Keratinocyte (primary cell): Measurements from ENCODE around the gene IL1RL2. TPM values are rescaled to one million over a fixed set of nuclear protein-coding genes. Genes with fewer than 3 reads are reported as not detected.

Experiments
- DNase-seq: peaks from one replicate; pipeline ENCODE4 v3.0.0-alpha.2; 2011; ENCODE audit warnings: low read depth, missing footprints, low spot score
- FAIRE-seq: peaks from 2 replicates; lab custom pipeline; 2011; peaks lifted over from hg19 to GRCh38; lab: Jason Lieb, UNC
- H2AFZ ChIP-seq: 2 replicates; pipeline ENCODE4 v1.6.0; 2012; ENCODE audit warnings: low read length, control low read depth, inconsistent platforms; ENCODE audit not compliant: control insufficient read depth
- H3K27ac ChIP-seq: 2 replicates; pipeline ENCODE4 v1.5.1; 2011; ENCODE audit warnings: low read length; ENCODE audit not compliant: control insufficient read depth, insufficient read depth
- H3K27me3 ChIP-seq: 3 replicates; pipeline ENCODE4 v1.6.0; 2011; ENCODE audit warnings: low read length; ENCODE audit not compliant: control insufficient read depth, insufficient read depth; ENCODE audit errors: extremely low read depth
- H3K36me3 ChIP-seq, 2 experiments: 2 replicates in 1 of 2; 3 replicates in 1 of 2; pipeline ENCODE4 v1.5.1; 2011; ENCODE audit warnings: low read length in 2 of 2, mild to moderate bottlenecking in 1 of 2; ENCODE audit not compliant: control insufficient read depth in 2 of 2, insufficient read depth in 2 of 2; ENCODE audit errors: extremely low read depth in 1 of 2
- H3K4me1 ChIP-seq: 3 replicates; pipeline ENCODE4 v1.5.1; 2011; ENCODE audit warnings: low read length; ENCODE audit not compliant: control insufficient read depth, insufficient read depth; ENCODE audit errors: extremely low read depth
- H3K4me2 ChIP-seq: 3 replicates; pipeline ENCODE4 v1.6.0; 2011; ENCODE audit warnings: low read depth, low read length; ENCODE audit not compliant: control insufficient read depth, insufficient read depth; ENCODE audit errors: extremely low read depth
- H3K4me3 ChIP-seq, 3 experiments: fragments of 200-600 bp in 1 of 3; sonication (generic) in 1 of 3; 2 replicates in 2 of 3; 3 replicates in 1 of 3; pipeline ENCODE4 v1.5.1; 2011 to 2016; ENCODE audit warnings: low read length in 3 of 3, mild to moderate bottlenecking in 3 of 3, control low read depth in 2 of 3, inconsistent platforms in 1 of 3, low read depth in 1 of 3, mixed read lengths in 1 of 3, mixed run types in 1 of 3, moderate library complexity in 1 of 3; ENCODE audit not compliant: control insufficient read depth in 2 of 3, insufficient read depth in 2 of 3; ENCODE audit errors: extremely low read depth in 1 of 3
- H3K79me2 ChIP-seq: 2 replicates; pipeline ENCODE4 v1.6.0; 2012; ENCODE audit warnings: low read length; ENCODE audit not compliant: control insufficient read depth, insufficient read depth
- H3K9ac ChIP-seq: 3 replicates; pipeline ENCODE4 v1.6.0; 2011; ENCODE audit warnings: low read length; ENCODE audit not compliant: control insufficient read depth, insufficient read depth; ENCODE audit errors: extremely low read depth
- H3K9me1 ChIP-seq: 3 replicates; pipeline ENCODE4 v1.6.0; 2011; ENCODE audit warnings: low read length; ENCODE audit not compliant: control insufficient read depth, insufficient read depth; ENCODE audit errors: extremely low read depth
- H3K9me3 ChIP-seq: 2 replicates; pipeline ENCODE4 v1.5.1; 2012; ENCODE audit warnings: low read depth, low read length; ENCODE audit not compliant: control insufficient read depth
- H4K20me1 ChIP-seq: 3 replicates; pipeline ENCODE4 v1.6.0; 2011; ENCODE audit warnings: low read length; ENCODE audit not compliant: control insufficient read depth, insufficient read depth; ENCODE audit errors: extremely low read depth
- EZH2 ChIP-seq: IDR thresholded peaks from one replicate; pipeline ENCODE4 v1.6.1; 2012; ENCODE audit warnings: inconsistent platforms, mild to moderate bottlenecking, low read length, moderate library complexity
- dilution Hi-C: fragments of 300-500 bp; cut with MboI; formaldehyde crosslinking; loops from one replicate; pipeline ENCODE4 v1.7.0; 2020; ENCODE audit warnings: low sequenced_read_pairs; ENCODE audit not compliant: extremely low pct_ligation_motif_present
- polyA plus RNA-seq, 5 experiments: library from polyadenylated mRNA; depleted of rRNA in 3 of 5; stranded (reverse) in 3 of 5; stranded (forward) in 1 of 5; unstranded in 1 of 5; fragments of >200 nt; gene quantifications; 1 replicate in 1 of 5; 2 replicates in 3 of 5; 3 replicates in 1 of 5; pipeline versions ENCODE4 v1.2.1 to v1.2.3, GENCODE V29; 2011 to 2012; ENCODE audit warnings: missing spikeins in 2 of 5, low read depth in 1 of 5, low replicate concordance in 1 of 5
- TF ChIP-seq, protein P1 (sequence below), 3 experiments: IDR thresholded peaks in 1 of 3; conservative IDR thresholded peaks in 1 of 3; optimal IDR thresholded peaks in 1 of 3; 2 replicates in 2 of 3; 3 replicates in 1 of 3; pipeline versions ENCODE3 to v1.5.1; 2011; ENCODE audit warnings: low read length in 3 of 3, mild to moderate bottlenecking in 3 of 3, moderate library complexity in 2 of 3, control low read depth in 1 of 3, inconsistent platforms in 1 of 3; ENCODE audit not compliant: insufficient read depth in 2 of 3; ENCODE audit errors: extremely low read depth in 1 of 3

The IL1RL2 gene
- polyA plus RNA-seq, 1 donor (not counting 4 experiments of a cell fraction or from before 2014, with no cell fraction given) = 1.5 TPM

DNA sequence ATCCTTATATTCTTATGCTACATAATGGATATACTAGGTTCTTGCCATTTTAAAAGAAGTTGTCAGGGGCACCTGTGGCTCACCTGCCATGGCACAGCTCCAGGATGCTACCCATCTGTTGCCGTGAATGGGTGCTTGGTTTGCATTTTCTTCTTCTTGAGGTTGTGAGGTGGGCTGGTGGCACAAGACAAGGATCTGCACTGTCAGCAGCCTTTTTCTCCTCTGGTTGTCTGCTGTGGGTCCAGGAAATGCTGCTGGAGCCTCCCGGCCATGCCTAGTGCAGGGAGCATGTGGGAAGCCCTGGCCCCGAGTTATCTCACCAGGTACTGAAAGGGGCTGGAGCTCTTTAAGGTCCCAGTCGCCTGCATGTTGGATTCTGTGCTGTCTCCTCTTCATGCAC is 41.7 kb upstream of the IL1RL2 start:
- H3K36me3 ChIP-seq = no peaks in the 10 kb centered on the region
- H3K4me1 ChIP-seq = peaks cover 3% of the 10 kb centered on the region
- DNase-seq = no peak
- H3K27ac ChIP-seq = no peak overlapping the region
- H3K9ac ChIP-seq = no peak overlapping the region
- no peak overlapping the region for H2AFZ ChIP-seq
- FAIRE-seq = no peak
- H3K4me2 ChIP-seq = no peak overlapping the region
- TF ChIP-seq, protein P1, sequence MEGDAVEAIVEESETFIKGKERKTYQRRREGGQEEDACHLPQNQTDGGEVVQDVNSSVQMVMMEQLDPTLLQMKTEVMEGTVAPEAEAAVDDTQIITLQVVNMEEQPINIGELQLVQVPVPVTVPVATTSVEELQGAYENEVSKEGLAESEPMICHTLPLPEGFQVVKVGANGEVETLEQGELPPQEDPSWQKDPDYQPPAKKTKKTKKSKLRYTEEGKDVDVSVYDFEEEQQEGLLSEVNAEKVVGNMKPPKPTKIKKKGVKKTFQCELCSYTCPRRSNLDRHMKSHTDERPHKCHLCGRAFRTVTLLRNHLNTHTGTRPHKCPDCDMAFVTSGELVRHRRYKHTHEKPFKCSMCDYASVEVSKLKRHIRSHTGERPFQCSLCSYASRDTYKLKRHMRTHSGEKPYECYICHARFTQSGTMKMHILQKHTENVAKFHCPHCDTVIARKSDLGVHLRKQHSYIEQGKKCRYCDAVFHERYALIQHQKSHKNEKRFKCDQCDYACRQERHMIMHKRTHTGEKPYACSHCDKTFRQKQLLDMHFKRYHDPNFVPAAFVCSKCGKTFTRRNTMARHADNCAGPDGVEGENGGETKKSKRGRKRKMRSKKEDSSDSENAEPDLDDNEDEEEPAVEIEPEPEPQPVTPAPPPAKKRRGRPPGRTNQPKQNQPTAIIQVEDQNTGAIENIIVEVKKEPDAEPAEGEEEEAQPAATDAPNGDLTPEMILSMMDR (optimal IDR thresholded peaks at IDR 0.05 in 1 of 3, IDR thresholded peaks at IDR 0.05 in 1 of 3, conservative IDR thresholded peaks at IDR 0.05 in 1 of 3; ENCODE audit: extremely low read depth in 1 of 3, insufficient read depth in 2 of 3, low read length in 3 of 3) = no peak
- no peak for TF ChIP-seq EZH2
- dilution Hi-C loops = no loop called here
- no peaks in the 10 kb centered on the region for H3K79me2 ChIP-seq
- H3K4me3 ChIP-seq = no peak overlapping the region
- no peaks in the 10 kb centered on the region for H4K20me1 ChIP-seq
- H3K9me3 ChIP-seq = peaks cover 21% of the 10 kb centered on the region
- no peaks in the 10 kb centered on the region for H3K27me3 ChIP-seq
- no peaks in the 10 kb centered on the region for H3K9me1 ChIP-seq

DNA sequence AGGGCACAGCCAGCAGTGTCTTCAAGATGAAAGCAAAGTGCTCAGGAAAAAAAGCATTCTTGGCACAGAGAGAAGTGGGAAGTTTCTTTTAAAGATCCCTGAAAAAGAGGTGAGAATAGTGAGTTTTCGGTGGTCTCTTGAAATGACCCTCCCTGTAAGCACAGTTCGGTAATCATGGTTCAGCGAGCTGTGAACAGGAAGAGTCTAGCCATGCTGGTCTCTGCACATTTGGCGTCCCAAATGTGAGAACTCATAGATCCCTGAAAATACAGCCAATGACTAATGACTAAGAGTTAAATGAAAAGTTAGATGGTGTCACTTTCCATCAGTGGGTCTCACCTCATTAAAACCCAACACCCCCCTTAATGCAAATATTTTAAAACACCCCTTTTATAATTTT is 40.9 kb upstream of the IL1RL2 start:
- no peak overlapping the region for H3K27ac ChIP-seq
- H3K9me3 ChIP-seq = peaks cover 21% of the 10 kb centered on the region
- DNase-seq (no peak), FAIRE-seq (no peak)
- H3K9me1 ChIP-seq = no peaks in the 10 kb centered on the region
- TF ChIP-seq, protein P1 (optimal IDR thresholded peaks at IDR 0.05 in 1 of 3, IDR thresholded peaks at IDR 0.05 in 1 of 3, conservative IDR thresholded peaks at IDR 0.05 in 1 of 3; ENCODE audit: extremely low read depth in 1 of 3, insufficient read depth in 2 of 3, low read length in 3 of 3) = no peak
- no peak for TF ChIP-seq EZH2
- no peaks in the 10 kb centered on the region for H3K27me3 ChIP-seq
- H3K4me2 ChIP-seq = no peak overlapping the region
- H3K4me1 ChIP-seq = peaks cover 3% of the 10 kb centered on the region
- dilution Hi-C loops = no loop called here
- H3K9ac ChIP-seq = no peak overlapping the region
- H3K36me3 ChIP-seq = no peaks in the 10 kb centered on the region
- H3K79me2 ChIP-seq = no peaks in the 10 kb centered on the region
- no peak overlapping the region for H3K4me3 ChIP-seq
- no peaks in the 10 kb centered on the region for H4K20me1 ChIP-seq
- H2AFZ ChIP-seq = no peak overlapping the region
